HL-60 (cell line): ENCODE measurements around the gene FAM81B.

Experiments
- CTCF ChIP-seq: IDR thresholded peaks from one replicate; pipeline ENCODE4 v1.5.1; 2011; ENCODE audit warnings: low read length, control low read depth, inconsistent platforms; ENCODE audit not compliant: insufficient read depth
- GABPA ChIP-seq: IDR thresholded peaks from 2 replicates; pipeline ENCODE4 v1.6.1; 2012; ENCODE audit warnings: low read depth
- POLR2AphosphoS5 ChIP-seq: IDR thresholded peaks from 2 replicates; pipeline ENCODE4 v1.6.1; 2012; ENCODE audit warnings: low read depth
- REST ChIP-seq: IDR thresholded peaks from 2 replicates; pipeline ENCODE4 v1.6.1; 2012; ENCODE audit warnings: low read depth; ENCODE audit not compliant: insufficient replicate concordance
- SPI1 ChIP-seq: IDR thresholded peaks from 2 replicates; pipeline ENCODE4 v1.6.1; 2012; ENCODE audit warnings: low read depth, mild to moderate bottlenecking, borderline replicate concordance

DNA sequence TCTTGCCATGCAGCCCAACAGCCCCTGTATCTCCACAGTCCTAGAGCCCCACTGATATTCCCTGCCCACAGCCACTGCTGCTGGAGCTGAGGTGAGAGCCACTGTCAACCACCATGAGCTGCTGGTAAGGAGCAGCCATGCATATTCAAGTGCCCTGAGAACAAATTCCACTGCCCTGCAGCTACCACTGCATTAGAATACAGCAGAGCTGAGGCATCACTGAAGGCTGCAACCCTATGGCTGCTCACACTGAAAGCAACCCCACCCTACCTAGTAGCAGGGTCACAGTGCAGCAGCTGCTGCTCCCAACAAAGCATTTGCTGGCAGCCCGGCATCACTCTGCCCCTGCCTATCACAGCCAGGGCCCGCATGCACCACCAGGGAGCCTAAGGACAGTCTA is 95.0 kb downstream of the FAM81B start:
- no peak for TF ChIP-seq CTCF
- TF ChIP-seq POLR2AphosphoS5, result no peak
- no peak for TF ChIP-seq GABPA
- no peak for TF ChIP-seq SPI1
- TF ChIP-seq REST, result no peak
